22Rv1 (cell line): ENCODE results near the gene PDE5A.

Experiments
- CTCF ChIP-seq: fragments of 450-650 bp; IDR thresholded peaks from 2 replicates; pipeline ENCODE4 v1.5.1; 2017; ENCODE audit warnings: mild to moderate bottlenecking
- ZFX ChIP-seq: fragments of 450-650 bp; IDR thresholded peaks from 2 replicates; pipeline ENCODE4 v1.6.1; 2017; ENCODE audit warnings: antibody characterized with exemption, borderline replicate concordance

DNA sequence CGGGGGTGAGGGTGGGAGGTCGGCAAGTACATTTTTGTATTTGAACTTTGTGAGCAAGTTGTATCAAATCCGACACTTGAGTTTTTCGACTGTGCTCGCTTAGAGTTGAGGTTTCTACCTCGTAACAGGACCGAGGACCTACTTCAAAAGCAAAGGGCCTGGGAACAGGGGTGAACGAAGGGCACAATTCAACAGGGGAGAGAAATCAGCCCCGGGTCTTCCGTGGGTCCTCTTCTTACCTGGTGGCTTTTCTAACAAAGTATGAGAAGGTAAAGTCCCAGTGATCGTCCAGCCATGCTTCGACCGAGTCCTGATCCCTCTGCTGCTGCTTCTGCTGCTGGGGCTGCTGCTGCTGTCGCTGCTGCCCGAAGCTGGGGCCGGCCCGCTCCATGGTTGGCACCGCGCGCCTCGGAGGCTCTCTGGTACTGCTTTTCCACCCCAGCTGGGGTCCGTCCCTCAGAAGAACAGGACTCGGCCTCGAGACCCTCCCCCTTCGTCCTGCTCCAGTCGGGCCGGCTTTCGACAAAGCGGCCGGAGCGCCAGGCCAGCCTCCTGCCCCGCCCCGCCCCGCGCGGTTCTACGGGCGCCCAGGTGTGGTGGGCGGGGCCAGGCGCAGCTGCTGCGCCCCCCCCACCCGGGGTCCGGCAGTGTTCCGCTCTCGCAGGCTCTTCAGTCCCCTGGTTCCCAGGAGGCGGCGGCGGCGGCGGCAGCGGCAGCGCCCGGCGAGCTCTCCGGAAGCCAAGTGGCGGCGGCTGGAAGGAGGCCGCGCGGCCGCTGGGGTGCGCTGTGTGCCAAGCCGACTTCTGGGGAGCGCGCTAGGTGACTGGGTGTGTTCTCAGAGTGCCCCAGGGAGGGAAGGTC lies at the start of gene PDE5A:
- TF ChIP-seq CTCF (peak; percentile 94), ZFX (no peak)
